DND-41 (cell line): ENCODE data around the gene HLCS.

Experiments
- CTCF ChIP-seq: IDR thresholded peaks from 2 replicates; pipeline ENCODE4 v1.5.1; 2012; ENCODE audit warnings: borderline replicate concordance, low read length, moderate library complexity, mild to moderate bottlenecking; ENCODE audit not compliant: poor library complexity, severe bottlenecking; ENCODE audit errors: extremely low read depth
- EZH2 ChIP-seq: IDR thresholded peaks from 3 replicates; pipeline ENCODE4 v1.6.1; 2012; ENCODE audit warnings: borderline replicate concordance, low read depth, mild to moderate bottlenecking, moderate library complexity, low read length, inconsistent platforms; ENCODE audit not compliant: severe bottlenecking

- TF ChIP-seq CTCF (no peak), EZH2 (no peak)
These were observed 181.5 kb downstream of the HLCS start for GRCh38 chr21:36784947-36785346.
